HG03108 (cell line): ENCODE results near the gene DEXI.

Experiments
- ATAC-seq: cut with Tn5 transposase; IDR thresholded peaks from one replicate; pipeline ENCODE4 v1.9.1; 2021; ENCODE audit warnings: moderate library complexity; ENCODE audit not compliant: unreplicated experiment

DEXI gene

GRCh38 chr16:10942352-10943063 is at the start of gene DEXI:
DEXI (minus strand) TSS chr16:10942468; CDS start chr16:10942005, 463 bp downstream.
- peak; percentile 65 for ATAC-seq

- ATAC-seq, result no peak
Measured at GRCh38 chr16:10990378-10990777, 48.1 kb upstream of the DEXI start.

- ATAC-seq, result no peak
Measured at GRCh38 chr16:10989559-10989958, 47.3 kb upstream of the DEXI start.

- ATAC-seq, result no peak
Measured at GRCh38 chr16:10988879-10989278, 46.6 kb upstream of the DEXI start.

GRCh38 chr16:10988164-10988803 is 46.0 kb upstream of the DEXI start:
- peak; percentile 45 for ATAC-seq

GRCh38 chr16:10987361-10988163 is 45.3 kb upstream of the DEXI start:
- no peak for ATAC-seq

GRCh38 chr16:10984509-10984908 is 42.2 kb upstream of the DEXI start:
- no peak for ATAC-seq

- no peak for ATAC-seq
Measured at GRCh38 chr16:10983159-10983558, 40.9 kb upstream of the DEXI start.

GRCh38 chr16:10982465-10983150 is 40.3 kb upstream of the DEXI start:
- ATAC-seq, result no peak

GRCh38 chr16:10981697-10982216 is 39.5 kb upstream of the DEXI start:
- peak; percentile 67 for ATAC-seq

GRCh38 chr16:10980813-10981212 is 38.5 kb upstream of the DEXI start:
- ATAC-seq, result no peak

- ATAC-seq, result no peak
Measured at GRCh38 chr16:10979717-10980601, 37.7 kb upstream of the DEXI start.

GRCh38 chr16:10978871-10979446 is 36.7 kb upstream of the DEXI start:
- no peak for ATAC-seq

- ATAC-seq, result no peak
Measured at GRCh38 chr16:10978124-10978523, 35.9 kb upstream of the DEXI start.

GRCh38 chr16:10976634-10977033 is 34.4 kb upstream of the DEXI start:
- no peak for ATAC-seq

- no peak for ATAC-seq
Measured at GRCh38 chr16:10972819-10973464, 30.7 kb upstream of the DEXI start.

- ATAC-seq, result no peak
Measured at GRCh38 chr16:10972108-10972818, 30.0 kb upstream of the DEXI start.

- ATAC-seq, result no peak
Measured at GRCh38 chr16:10971560-10971961, 29.3 kb upstream of the DEXI start.
